HG03565 (cell line): ENCODE results near the gene RHBDL3.
"Not testable (repeated sequence)": the region's sequence is repeated elsewhere in the genome, so short reads cannot be mapped to it uniquely, and the experiment has no call there.

Source experiments
- ATAC-seq: cut with Tn5 transposase; IDR thresholded peaks from one replicate; pipeline ENCODE4 v1.9.1; 2021; ENCODE audit warnings: mild to moderate bottlenecking, moderate library complexity; ENCODE audit not compliant: unreplicated experiment

The RHBDL3 gene

GRCh38 chr17:32265192-32265923 lies at the start of gene RHBDL3:
Gene RHBDL3 (plus strand): TSS chr17:32265832. CDS start chr17:32266190, 358 bp downstream.
- no peak for ATAC-seq

GRCh38 chr17:32222621-32223020 lies 43.0 kb upstream of the RHBDL3 start:
- no peak for ATAC-seq

- ATAC-seq, result no peak
Observed at GRCh38 chr17:32223703-32224102, 41.9 kb upstream of the RHBDL3 start.

GRCh38 chr17:32226886-32227285 lies 38.7 kb upstream of the RHBDL3 start:
- no peak for ATAC-seq

- ATAC-seq, result no peak
Observed at GRCh38 chr17:32227910-32228309, 37.7 kb upstream of the RHBDL3 start.

GRCh38 chr17:32235588-32235987 lies 30.0 kb upstream of the RHBDL3 start:
- no peak for ATAC-seq

- ATAC-seq, result no peak
Observed at GRCh38 chr17:32239456-32239855, 26.2 kb upstream of the RHBDL3 start.

GRCh38 chr17:32240750-32241149 lies 24.9 kb upstream of the RHBDL3 start:
- ATAC-seq, result no peak

GRCh38 chr17:32241640-32242039 lies 24.0 kb upstream of the RHBDL3 start:
- no peak for ATAC-seq

GRCh38 chr17:32249475-32249874 lies 16.2 kb upstream of the RHBDL3 start:
- no peak for ATAC-seq

GRCh38 chr17:32253117-32253611 lies 12.5 kb upstream of the RHBDL3 start:
- no peak for ATAC-seq

GRCh38 chr17:32256012-32256700 lies 9.5 kb upstream of the RHBDL3 start:
- ATAC-seq, result no peak

- no peak for ATAC-seq
Observed at GRCh38 chr17:32256701-32257019, 9.0 kb upstream of the RHBDL3 start.

- no peak for ATAC-seq
Observed at GRCh38 chr17:32258383-32259140, 7.1 kb upstream of the RHBDL3 start.

GRCh38 chr17:32259586-32259985 lies 6.0 kb upstream of the RHBDL3 start:
- no peak for ATAC-seq

- ATAC-seq, result no peak
Observed at GRCh38 chr17:32261417-32261736, 4.3 kb upstream of the RHBDL3 start.

GRCh38 chr17:32261936-32262510 lies 3.6 kb upstream of the RHBDL3 start:
- no peak for ATAC-seq

- ATAC-seq, result not testable (repeated sequence)
Observed at GRCh38 chr17:32263515-32263914, 2.1 kb upstream of the RHBDL3 start.

GRCh38 chr17:32264140-32264799 lies 1.4 kb upstream of the RHBDL3 start:
- ATAC-seq, result no peak

- ATAC-seq, result no peak
Observed at GRCh38 chr17:32264823-32265191, 825 bp upstream of the RHBDL3 start.

GRCh38 chr17:32266051-32266388 lies 388 bp downstream of the RHBDL3 start:
- ATAC-seq, result no peak
